K562 (cell line): ENCODE data around the gene AKR1A1. TPM values are rescaled to one million over a fixed set of nuclear protein-coding genes. Genes with fewer than 3 reads are reported as not detected.

ENCODE experiments used
- ARID4B ChIP-seq: sonication (generic); formaldehyde crosslinking; IDR thresholded peaks from 2 replicates; pipeline ENCODE4 v1.8.0; 2022; ENCODE audit warnings: mild to moderate bottlenecking, missing genetic modification reagents
- CREBBP ChIP-seq: IDR thresholded peaks from one replicate; pipeline ENCODE4 v1.6.1; 2012; ENCODE audit warnings: low read depth, mild to moderate bottlenecking, control low read depth, inconsistent platforms, low read length
- GTF2F1 ChIP-seq: IDR thresholded peaks from 2 replicates; pipeline ENCODE4 v1.6.1; 2011; ENCODE audit warnings: low read depth, low read length, improper control_type of control experiment
- JUND ChIP-seq, 2 experiments: IDR thresholded peaks; 2 replicates in 1 of 2; 3 replicates in 1 of 2; pipeline ENCODE4 v1.6.1; 2011; ENCODE audit warnings: borderline replicate concordance in 2 of 2, low read depth in 2 of 2, low read length in 2 of 2, improper control_type of control experiment in 1 of 2, missing biosample characterization in 1 of 2, missing genetic modification characterization in 1 of 2, missing genetic modification reagents in 1 of 2
- KDM1A ChIP-seq, 2 experiments: fragments of 450-650 bp; IDR thresholded peaks; 2 replicates each; pipeline ENCODE4 v1.6.1; 2016; ENCODE audit warnings: mild to moderate bottlenecking in 2 of 2
- NUFIP1 ChIP-seq: fragments of 450-650 bp; IDR thresholded peaks from 2 replicates; pipeline ENCODE4 v1.6.1; 2018; ENCODE audit not compliant: partially characterized antibody
- POLR2A ChIP-seq: fragments of 450-650 bp; conservative IDR thresholded peaks from 2 replicates; pipeline ENCODE4 v1.6.1; 2016
- POU5F1 ChIP-seq: fragments of 150-350 bp; IDR thresholded peaks from 2 replicates; pipeline ENCODE4 v1.6.1; 2014; ENCODE audit warnings: borderline replicate concordance, low read length, low read depth, mild to moderate bottlenecking; ENCODE audit not compliant: partially characterized antibody
- TAL1 ChIP-seq: fragments of 450-650 bp; IDR thresholded peaks from 2 replicates; pipeline ENCODE4 v1.6.1; 2016; ENCODE audit warnings: mild to moderate bottlenecking
- THAP12 ChIP-seq: fragments of 250-450 bp; sonication (Bioruptor Pico); IDR thresholded peaks from 2 replicates; pipeline ENCODE4 v1.9.0; 2021; ENCODE audit warnings: mild to moderate bottlenecking, inconsistent platforms
- ZBTB8A ChIP-seq: fragments of 450-650 bp; IDR thresholded peaks from 2 replicates; pipeline ENCODE4 v1.6.1; 2018; ENCODE audit warnings: mild to moderate bottlenecking, moderate library complexity; ENCODE audit not compliant: partially characterized antibody
- ZFP30 ChIP-seq: fragments of 250-450 bp; sonication (Bioruptor Pico); IDR thresholded peaks from 2 replicates; pipeline ENCODE4 v1.8.0; 2022; ENCODE audit warnings: moderate library complexity, mild to moderate bottlenecking, inconsistent platforms, borderline replicate concordance
- ZNF518B ChIP-seq: fragments of 250-450 bp; sonication (Bioruptor Pico); IDR thresholded peaks from 2 replicates; pipeline ENCODE4 v1.5.0; 2021; ENCODE audit warnings: mild to moderate bottlenecking, moderate library complexity
- ZNF561 ChIP-seq: fragments of 450-650 bp; formaldehyde crosslinking; conservative IDR thresholded peaks from 2 replicates; pipeline ENCODE4 v1.4.0; 2020; ENCODE audit warnings: mild to moderate bottlenecking, moderate library complexity
- ZSCAN32 ChIP-seq: fragments of 450-650 bp; formaldehyde crosslinking; IDR thresholded peaks from 2 replicates; pipeline ENCODE4 v1.4.0; 2020; ENCODE audit warnings: mild to moderate bottlenecking, moderate library complexity
- polyA plus RNA-seq, 8 experiments: library from polyadenylated mRNA; depleted of rRNA in 4 of 8; stranded (reverse) in 5 of 8; unstranded in 3 of 8; fragments of >200 nt; fragmentation: Nextera tagmentation in 2 of 8; fragmentation: Illumina TruSeq in 1 of 8; extraction: Ambion mirVana in 2 of 8; extraction: Trizol in 1 of 8; gene quantifications; 2 replicates each; pipeline versions ENCODE4 v1.2.1 to v1.2.3, GENCODE V29; 2011 to 2014; ENCODE audit warnings: inconsistent platforms in 1 of 8, missing spikeins in 1 of 8
- total RNA-seq, 7 experiments: library from RNA; depleted of rRNA in 6 of 7; stranded (reverse); fragments of >200 nt in 6 of 7; fragmentation: Illumina TruSeq in 2 of 7; extraction: Trizol in 2 of 7; gene quantifications; 2 replicates each; pipeline versions ENCODE4 v1.2.1 to v1.2.3, GENCODE V29; 2011 to 2021; ENCODE audit warnings: low replicate concordance in 1 of 7

The AKR1A1 gene
- total and polyA plus RNA-seq, 9 of the 15 experiments (the other 6 are each of a cell fraction or from before 2014, with no cell fraction given) = 68.6 to 211 (median 132) TPM

- TF ChIP-seq ARID4B = peak; percentile 97
- peak; percentile 49; the same call in 1 of the 2 replicates for TF ChIP-seq JUND (IDR thresholded peaks at IDR 0.05; ENCODE audit: borderline replicate concordance, low read depth, low read length)
- TF ChIP-seq JUND (tag; IDR thresholded peaks at IDR 0.05; ENCODE audit: borderline replicate concordance, low read depth, low read length) = no peak; the same call in 1 of the 3 replicates
- TF ChIP-seq ZSCAN32 = no peak
- peak; percentile 96 for TF ChIP-seq POLR2A
- TF ChIP-seq THAP12 (CRISPR knock-in tag) = 0 out of 2 replicates have a peak, but pooled peaks have one; percentile 64
- no peak for TF ChIP-seq ZNF518B (CRISPR knock-in tag)
- no peak for TF ChIP-seq KDM1A (IDR thresholded peaks at IDR 0.05)
- TF ChIP-seq GTF2F1 = peak; percentile 91
- no peak for TF ChIP-seq ZFP30 (CRISPR knock-in tag)
- TF ChIP-seq TAL1 = no peak
- no peak for TF ChIP-seq ZNF561 (CRISPR knock-in tag)
- no peak for TF ChIP-seq CREBBP
- TF ChIP-seq POU5F1 = no peak
- TF ChIP-seq NUFIP1 = no peak
- no peak for TF ChIP-seq ZBTB8A
Measured at GRCh38 chr1:45550401-45551351, at the start of gene AKR1A1 (continued).
